NCI-H1436 (cell line): ENCODE results near the gene TMEM203.

Source experiments
- DNase-seq: peaks from one replicate; lab custom pipeline; 2025; lab: John Stamatoyannopoulos, UW

The TMEM203 gene

GRCh38 chr9:137218212-137218753, 12.8 kb upstream of the TMEM203 start:
- no peak for DNase-seq

DNA sequence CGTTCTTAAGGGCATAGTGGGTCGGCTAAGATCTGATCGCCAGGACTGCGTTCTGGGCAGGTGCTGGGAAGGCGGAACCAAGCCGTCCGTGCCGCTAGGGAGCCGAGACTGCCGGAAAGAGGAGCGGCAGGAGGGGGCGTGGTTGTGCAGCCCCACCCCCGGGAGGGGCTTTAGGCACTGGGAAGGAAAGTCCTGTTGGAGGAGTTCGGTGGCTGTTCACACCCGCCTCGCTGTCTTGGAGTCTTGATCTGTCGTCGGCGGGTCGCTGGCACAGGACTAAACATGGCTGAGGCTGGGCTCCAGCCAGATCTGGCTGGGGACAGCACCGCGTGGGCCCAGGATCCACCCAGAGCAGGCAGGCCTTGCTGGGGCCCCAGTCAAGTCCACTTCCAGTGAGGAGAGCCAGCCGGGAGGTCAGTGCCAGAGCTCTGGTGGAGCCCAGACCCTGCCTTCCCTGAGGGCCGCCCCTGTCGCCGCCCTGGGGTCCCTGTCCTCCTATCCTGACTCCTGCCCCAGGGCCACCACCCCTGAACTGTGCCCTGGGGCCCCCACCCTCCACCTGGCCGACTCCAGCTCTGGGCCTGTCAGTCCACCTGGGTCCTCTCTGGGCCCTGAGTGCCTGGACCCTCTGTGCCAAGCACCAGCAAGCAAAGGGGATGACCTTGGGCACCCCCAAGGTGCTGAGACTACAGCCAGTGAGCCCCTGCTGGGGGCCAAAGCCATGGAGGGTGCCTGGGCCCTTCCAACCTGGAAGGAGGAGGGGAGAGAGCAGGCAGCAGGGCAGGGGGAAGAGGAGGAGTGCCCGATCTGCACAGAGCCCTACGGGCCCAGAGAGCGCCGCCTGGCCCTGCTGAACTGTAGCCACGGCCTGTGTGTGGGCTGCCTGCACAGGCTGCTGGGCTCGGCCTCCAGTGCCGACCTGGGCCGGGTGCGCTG, 12.1 kb upstream of the TMEM203 start:
- DNase-seq = peak; percentile 30

DNA sequence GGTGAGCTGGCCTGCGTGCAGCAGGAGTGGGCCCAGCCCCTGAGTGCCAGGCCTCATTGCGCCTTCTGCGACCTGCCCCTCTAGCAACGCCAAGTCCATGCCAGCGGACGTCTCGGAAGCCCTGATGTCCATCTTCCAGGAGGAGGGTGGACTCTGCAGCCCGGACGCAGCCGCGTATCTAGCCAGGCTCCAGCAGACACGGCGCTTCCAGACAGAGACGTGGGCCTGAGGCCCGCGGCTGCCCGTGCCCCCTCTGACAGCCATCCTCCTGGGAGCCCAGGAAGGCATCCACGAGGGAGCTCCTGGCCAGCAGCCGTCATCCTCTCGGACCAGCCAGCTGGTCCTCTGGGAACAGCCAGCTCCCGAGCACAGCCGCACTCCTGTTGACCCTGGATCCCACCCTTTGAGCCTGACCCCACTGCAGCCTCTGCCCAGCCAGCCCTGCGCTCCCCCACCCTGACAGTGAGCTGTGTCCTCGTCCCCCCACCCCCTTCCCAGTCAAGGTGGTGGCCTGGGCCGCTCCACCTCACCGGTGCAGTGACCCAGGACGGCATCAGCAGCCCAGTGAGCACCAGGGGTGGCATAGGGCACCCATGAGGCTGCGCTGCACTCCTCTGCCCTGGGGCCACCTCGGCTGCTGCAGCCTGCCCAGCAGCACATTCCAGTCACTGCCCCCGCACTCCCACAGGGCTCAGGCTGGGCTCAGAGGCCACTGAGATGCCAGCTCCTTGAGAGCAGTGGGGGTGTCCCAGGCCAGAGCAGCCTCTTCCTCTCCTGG, 10.9 kb upstream of the TMEM203 start:
- no peak for DNase-seq

GRCh38 chr9:137215196-137215986, 9.9 kb upstream of the TMEM203 start:
- no peak for DNase-seq

GRCh38 chr9:137214620-137215019, 9.2 kb upstream of the TMEM203 start:
- DNase-seq = no peak

GRCh38 chr9:137213160-137214060, 8.0 kb upstream of the TMEM203 start:
- no peak for DNase-seq

GRCh38 chr9:137212520-137212919, 7.1 kb upstream of the TMEM203 start:
- no peak for DNase-seq

GRCh38 chr9:137211532-137211931, 6.1 kb upstream of the TMEM203 start:
- DNase-seq = no peak

GRCh38 chr9:137206602-137207001, 1.2 kb upstream of the TMEM203 start:
- no peak for DNase-seq

- DNase-seq = no peak
Observed at GRCh38 chr9:137204731-137205125, 720 bp downstream of the TMEM203 start.

DNA sequence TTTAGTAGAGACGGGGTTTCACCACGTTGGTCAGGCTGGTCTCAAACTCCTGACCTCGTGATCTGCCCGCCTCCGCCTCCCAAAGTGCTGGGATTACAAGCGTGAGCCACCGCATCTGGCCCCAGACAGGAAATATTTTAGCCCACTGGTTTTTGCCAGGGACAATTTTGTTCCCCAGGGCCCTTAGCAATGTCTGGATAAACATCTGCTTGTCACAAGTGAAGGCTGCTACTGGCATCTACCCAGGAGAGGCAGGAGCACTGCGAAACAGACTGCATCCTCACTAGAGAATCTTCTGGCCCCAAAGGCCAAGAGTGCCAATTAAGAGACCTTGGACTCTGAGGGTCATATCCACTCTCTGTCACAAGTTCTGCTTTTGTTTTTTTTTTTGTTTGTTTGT, 2.5 kb downstream of the TMEM203 start:
- no peak for DNase-seq

- DNase-seq = no peak
Observed at GRCh38 chr9:137201205-137201868, 4.1 kb downstream of the TMEM203 start.

GRCh38 chr9:137200311-137201204, 4.9 kb downstream of the TMEM203 start, which contains the start of gene TPRN:
TSS of gene TPRN (minus strand) at chr9:137200741. CDS start at chr9:137200711, 30 bp downstream.
- peak; percentile 100 for DNase-seq

- no peak for DNase-seq
Observed at GRCh38 chr9:137199411-137200121, 5.9 kb downstream of the TMEM203 start.

DNA sequence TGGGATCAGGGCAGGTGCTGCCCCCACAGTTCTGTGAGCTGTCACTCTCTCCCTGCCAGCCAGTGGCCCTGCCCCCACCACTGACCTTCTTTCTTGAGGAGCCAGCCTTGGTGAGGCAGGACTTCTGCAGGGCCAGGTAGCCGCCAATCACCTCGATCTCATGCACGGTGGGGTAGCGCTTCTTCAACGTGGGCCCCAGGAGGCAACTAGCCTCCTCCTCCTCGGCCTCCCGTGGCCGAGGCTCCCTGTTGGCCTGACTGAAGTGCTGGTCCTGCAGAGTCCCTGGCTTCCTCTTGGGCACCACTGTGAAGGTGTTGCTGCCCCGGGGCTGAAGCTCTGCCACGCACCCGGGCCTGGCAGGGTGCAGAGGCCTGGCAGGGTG, 6.6 kb downstream of the TMEM203 start:
- DNase-seq = no peak

DNA sequence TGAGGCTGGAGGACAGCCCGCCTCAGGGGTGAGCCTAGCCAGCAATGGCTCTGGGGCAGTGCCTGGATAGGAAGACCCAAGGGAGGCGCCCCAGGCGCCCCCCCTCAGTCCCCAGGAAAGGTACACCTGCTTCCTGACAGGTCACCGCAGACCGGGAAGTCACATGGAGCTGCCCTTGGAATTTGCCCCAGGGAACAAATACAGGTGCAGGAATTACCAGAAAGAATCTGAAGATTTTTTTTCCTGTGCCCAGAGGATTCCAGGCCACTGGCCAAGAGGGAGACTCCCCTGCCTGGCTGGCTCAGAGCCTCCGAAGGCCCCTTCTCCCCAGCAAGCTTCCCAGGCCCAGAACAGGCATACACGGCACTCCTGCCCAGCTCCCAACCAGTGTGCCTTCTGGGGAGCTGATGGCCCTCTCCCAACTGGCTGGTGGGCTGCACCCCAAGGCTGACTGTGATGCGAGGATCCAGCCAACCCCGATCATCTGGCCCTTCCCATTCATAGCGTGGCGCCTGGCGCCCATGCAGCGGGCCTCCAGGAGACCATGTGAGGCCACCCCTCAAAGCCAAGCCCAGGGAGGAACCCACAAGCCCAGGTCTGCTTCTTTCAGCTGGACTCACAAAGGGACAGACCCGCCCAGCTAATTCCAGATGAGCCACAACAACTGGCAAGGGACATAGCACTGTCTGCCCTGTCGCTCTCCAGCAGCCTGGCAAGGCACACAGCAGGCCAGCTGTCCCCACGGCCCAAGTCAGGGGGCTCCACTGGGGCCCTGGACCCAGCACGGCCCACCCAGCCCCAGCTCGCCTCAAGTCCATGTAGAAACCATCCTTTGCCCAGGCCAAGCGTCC, 7.2 kb downstream of the TMEM203 start:
- no peak for DNase-seq

DNA sequence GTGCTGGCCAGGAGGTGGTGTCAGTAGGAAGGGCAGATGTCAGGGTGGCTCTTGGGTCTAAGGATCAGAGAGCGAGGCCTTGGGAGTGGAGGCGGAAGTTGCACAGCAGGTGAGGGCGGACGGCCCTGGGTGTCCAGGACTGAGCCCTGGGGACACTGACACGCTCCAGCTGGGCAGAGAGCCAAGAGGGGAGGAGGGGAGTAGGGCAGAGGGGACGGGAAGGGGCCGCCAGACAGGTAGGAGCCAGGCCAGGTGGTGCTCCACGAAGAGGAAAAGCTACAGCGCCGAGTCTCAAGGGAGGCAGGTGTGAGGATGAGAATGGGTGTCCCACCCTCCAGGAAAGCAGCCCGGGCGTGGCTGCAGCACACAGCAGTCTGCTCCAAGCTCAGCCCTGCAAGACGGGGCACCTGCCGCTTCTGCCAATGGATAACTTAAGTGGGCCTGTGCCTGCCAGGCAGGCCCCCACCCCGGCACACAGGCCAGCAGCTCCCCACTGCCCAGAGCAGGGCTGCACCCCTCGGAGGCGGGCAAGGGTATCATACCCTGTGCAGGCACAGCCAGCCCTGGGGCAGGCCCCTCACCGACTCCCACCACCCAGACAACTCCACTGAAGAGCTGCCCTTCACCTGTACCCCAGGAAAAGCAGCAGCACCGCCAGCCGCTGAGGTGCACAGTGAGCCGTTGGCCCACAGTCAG, 9.8 kb downstream of the TMEM203 start:
- peak; percentile 91 for DNase-seq
